GM19238 (cell line): Measurements from ENCODE around the gene CHKB.
"Not testable (repeated sequence)": the region's sequence is repeated elsewhere in the genome, so short reads cannot be mapped to it uniquely, and the experiment has no call there.

Experiments used
- DNase-seq: peaks from one replicate; pipeline ENCODE4 v3.0.0; 2011; ENCODE audit warnings: low spot score; ENCODE audit not compliant: insufficient read length

CHKB gene

DNA sequence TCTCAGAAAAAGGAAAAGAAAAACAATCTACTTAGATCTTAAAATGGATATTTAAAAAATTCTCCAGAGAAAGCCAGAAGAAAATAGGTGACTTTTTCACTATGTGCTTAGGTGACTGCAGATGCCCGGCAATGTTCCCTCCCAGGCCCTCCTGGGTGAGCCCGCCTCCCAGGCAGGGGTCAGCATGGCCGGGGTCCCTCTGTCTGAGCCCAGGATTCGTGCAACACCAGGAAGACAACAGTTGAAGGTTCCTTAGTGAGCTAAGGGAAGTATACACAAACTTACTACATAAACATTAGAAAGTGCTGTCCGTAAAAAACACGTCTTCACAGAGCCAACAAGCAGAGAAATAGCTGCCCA lies 29.5 kb upstream of the CHKB start:
- no peak for DNase-seq

DNA sequence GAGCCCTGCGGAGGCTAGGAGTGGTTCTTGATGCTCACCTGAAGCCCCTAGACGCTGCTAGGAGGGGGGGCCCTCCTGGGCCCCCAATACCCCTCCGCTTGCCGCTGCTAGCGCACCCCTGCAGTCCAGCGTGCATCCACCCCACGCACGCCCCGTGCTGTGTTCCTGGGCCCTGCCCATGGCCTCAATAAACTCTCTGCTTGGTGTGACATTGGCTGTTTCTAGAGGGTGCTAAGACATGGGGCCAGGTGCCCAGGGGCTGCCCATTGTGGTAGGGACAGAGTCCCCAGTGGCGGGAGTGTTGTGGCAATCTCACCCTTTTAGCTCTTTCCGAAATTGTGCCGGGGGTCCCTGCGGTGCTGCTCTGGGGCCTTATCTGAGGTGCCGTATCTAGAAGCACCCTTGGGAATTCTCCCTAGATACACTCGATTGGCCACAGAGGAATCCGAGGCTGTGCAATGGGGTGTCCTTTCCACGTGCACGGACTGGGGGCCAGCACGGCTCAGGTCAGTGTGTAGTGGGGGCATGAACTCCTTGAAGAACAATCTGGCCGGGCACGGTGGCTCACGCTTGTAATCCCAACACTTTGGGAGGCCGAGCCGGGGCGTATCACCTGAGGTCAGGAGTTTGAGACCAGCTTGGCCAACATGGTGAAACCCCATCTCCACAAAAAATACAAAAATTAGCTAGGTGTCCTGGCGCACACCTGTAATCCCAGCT lies 28.9 kb upstream of the CHKB start:
- DNase-seq: no peak

DNA sequence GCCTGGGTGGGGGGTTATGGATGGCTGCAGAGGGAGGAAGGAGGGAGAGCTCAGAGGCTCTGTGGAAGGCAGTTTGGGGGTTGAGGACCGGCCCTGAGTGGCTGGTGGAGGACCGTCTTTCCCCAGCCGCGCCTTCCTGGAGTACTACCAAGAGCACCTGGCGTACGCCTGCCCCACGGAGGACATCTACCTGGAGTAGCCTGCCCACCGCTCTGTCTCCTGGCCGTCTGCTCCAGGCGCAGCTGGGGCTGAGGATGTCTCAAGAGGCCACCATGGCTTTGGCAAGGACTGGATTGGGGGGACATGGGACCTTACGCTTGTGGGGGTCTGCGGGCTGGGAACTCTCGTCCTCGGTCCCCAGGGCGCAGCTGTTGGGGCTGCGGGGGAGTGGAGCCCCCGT lies 27.9 kb upstream of the CHKB start:
- DNase-seq: no peak

DNA sequence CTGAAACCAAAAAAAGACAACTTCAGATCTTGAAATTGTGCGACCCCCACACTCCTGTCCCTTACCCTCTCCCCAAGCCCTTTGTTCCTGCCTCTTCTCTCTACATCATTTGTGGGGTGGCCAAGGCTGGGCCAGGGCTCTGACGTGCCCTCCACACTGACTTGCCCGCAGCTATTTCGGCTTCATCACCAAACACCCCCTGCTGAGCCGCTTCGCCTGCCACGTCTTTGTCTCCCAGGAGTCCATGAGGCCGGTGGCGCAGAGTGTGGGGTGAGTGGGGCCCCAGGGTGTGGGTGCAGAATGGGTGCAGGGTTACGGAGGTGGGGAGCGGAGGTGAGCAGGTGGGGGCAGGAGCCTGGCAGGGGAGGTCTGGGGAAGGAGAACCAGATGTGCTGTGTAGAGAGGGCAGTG lies 27.4 kb upstream of the CHKB start:
- DNase-seq: no peak

DNA sequence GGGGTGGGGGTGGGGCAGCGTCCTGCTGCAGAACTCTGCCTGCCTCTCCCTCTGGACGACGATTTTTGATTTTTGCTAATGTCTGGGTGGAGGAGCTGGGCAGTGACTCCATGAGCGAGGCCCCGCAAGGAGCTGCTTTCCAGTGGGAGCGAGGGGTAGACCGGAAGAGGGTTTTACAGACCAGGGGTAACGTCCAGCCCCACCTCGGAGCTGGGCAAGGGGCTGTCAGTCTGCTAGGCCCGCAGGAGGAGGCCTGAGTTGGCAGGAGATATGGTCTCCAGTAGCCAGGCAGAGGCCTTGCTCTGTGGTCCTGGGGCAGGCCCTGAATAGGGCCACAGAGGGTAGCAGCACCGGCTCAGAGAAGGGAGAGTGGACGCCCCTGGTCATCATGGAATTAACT lies 26.9 kb upstream of the CHKB start:
- DNase-seq: no peak

DNA sequence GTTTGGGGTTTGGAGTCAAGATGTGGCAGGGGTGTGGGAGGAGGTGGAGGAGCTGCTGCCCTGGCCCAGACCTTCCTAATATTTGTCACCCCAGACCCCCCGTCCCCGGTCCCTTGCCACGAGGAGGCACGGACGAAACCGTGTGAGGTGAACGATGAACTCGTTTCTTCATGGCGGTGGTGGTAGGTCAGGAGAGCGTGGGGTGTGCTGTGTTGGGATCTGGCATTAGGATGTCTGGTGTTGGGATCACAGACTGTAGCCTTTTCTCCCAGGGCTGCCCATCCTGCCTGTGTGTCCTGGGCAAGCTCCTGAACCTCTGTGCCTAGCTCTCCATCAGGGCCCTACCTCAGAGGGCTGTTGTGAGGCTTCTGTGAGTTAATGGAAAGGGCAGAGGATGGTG lies 26.3 kb upstream of the CHKB start:
- no peak for DNase-seq

DNA sequence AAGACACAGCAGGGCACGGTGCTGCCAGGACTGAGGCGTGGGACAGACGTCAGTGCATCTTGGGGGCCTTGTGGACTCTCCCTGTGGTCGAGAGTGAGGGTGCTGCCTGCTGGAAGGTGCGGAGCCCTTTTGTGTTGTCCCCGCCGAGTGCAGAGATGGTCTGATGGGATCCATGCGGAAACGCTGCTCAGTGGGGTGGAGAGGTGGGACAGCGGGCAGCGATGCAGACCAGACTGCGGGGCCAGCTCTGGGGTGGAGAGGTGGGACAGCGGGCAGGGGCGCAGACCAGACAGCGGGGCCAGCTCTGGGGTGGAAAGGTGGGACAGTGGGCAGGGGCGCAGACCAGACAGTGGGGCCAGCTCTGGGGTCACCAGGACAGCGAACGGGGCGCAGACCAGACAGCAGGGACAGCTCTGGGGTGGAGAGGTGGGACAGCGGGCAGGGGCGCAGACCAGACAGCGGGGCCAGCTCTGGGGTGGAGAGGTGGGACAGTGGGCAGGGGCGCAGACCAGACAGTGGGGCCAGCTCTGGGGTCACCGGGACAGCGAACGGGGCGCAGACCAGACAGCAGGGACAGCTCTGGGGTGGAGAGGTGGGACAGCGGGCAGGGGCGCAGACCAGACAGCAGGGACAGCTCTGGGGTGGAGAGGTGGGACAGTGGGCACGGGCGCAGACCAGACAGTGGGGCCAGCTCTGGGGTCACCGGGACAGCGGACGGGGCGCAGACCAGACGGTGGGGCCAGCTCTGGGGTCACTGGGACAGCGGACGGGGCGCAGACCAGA lies 25.6 kb upstream of the CHKB start:
- not testable (repeated sequence) for DNase-seq

DNA sequence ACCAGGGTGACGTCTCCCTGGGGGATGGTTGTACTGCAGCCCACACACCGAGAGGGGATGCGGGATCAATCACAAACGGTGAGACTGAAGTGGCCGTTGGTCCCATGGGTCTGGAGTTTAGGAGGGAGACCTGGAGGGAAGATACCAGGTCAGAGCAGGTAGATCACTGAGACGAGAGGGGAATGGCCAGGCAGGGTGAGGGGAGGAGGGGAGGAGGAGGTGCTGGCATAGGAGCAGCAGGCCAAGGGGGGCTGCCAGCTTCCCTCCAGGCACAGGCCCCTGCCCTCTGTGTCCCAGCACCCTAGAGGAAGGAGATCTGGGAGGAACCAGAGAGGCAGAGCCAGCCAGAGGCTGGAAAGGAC lies 25.0 kb upstream of the CHKB start:
- no peak for DNase-seq

DNA sequence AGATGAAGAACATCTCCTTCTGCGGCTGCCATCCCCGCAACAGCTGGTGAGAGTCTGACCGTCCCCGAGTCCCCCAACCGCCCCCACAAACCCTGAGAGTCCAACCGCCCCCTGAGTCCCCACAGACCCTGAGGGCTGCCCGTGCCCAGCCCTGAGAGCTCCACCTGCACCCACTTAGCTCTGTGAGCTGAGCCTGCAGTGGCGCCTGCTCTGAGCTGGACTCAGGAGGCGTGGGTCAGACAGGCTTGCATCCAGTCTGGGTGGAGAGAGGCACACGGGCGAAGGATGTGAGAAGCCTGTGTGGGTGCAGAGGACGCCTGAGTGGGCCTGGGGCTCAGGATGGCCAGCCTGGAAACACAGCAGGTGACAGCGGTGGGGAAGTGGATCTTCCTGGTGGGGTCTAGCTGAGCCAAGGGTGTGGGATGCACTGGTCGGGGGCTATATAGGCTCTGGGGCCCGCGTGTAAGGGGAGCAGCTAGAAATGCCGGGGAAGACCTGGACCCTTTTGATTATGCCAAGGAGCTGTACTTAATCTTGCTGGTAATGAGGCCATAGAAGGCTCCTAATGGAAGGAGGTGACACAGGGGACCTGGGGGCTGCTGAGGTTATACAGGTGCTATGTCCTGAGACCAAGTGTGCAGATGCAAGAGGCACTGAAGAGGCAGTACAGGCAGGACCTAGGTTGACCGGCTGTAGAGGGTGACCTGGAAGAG lies 24.5 kb upstream of the CHKB start:
- DNase-seq: no peak

DNA sequence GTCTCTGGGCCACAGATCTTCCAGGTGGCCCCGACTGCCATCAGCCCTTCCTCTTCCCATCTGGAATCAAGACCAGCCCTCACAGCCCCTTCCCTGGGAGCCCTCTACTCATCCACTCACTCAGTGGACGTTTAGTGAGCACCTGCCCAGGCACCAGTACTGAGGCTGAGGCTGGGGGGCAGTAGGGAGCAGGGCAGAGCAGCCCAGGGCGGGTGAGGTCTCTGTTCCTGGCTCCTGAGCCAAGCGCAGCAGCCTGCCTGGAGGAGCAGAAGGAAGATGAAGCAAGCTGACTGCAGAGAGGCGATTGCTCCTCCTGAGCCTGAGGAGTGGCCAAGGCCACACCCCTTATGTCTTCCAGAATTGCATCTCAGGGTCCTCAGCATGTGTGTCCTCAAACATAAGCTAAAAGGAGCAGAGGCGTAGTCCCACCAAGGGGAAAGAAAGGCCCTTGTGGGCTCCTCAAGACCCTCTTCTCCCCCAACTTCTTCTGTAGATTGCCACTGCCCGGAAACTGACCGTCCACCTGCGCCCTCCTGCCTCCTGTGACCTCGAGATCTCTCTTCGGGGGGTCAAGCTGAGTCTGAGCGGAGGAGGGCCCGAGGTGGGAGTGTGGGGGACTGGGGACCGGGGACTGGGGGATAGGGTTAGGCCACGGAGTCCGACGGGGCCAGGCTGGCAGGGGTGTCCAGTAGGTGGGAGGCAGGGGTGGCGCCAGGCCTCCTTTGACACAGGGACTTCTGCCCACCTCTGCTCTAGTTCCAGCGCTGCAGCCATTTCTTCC lies 23.7 kb upstream of the CHKB start:
- no peak for DNase-seq

DNA sequence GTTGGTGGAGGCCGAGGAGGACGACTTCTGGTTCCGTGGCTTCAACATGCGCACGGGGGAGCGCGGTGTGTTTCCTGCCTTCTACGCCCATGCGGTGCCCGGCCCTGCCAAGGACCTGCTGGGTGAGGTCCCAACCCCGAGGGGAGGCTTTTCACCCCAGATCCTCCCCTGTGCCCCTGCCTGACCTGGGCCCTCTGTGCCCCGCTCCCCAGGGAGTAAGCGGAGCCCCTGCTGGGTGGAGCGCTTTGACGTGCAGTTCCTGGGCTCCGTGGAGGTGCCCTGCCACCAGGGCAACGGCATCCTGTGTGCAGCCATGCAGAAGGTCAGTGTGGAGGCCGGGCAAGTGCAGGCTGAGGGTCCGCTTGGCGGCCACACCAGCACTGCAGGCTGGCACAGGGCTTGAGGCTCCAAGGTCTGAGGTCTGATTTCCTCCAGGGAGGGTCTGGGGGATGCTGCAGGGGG lies 23.0 kb upstream of the CHKB start:
- DNase-seq: no peak

DNA sequence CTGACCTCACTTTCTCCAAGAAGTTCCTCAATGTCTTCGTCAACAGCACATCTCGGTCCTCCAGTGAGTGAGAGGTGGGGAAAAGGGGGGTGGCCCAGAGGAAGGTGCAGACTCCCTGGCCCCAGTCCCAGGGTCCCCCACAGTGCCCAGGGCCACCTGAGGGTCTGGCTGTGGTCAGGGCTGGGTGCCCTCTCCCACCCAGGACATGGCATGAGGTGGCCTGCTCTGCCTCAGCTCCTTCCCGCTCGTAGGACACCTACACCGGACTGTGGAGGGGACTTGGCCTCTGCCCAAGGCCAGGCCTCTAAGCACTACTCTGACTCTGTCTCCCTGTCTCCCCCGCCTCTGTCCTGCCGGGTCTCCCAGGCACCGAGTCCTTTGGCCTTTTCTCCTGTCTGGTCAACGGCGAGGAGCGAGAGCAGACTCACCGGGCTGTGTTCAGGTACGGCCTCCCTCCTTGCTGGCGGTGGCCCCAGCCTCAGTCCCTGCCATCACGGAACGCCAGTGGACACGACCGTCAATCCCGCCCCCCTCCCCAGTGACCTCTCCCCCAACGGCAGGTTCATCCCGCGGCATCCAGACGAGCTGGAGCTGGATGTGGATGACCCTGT lies 22.5 kb upstream of the CHKB start:
- DNase-seq: no peak

DNA sequence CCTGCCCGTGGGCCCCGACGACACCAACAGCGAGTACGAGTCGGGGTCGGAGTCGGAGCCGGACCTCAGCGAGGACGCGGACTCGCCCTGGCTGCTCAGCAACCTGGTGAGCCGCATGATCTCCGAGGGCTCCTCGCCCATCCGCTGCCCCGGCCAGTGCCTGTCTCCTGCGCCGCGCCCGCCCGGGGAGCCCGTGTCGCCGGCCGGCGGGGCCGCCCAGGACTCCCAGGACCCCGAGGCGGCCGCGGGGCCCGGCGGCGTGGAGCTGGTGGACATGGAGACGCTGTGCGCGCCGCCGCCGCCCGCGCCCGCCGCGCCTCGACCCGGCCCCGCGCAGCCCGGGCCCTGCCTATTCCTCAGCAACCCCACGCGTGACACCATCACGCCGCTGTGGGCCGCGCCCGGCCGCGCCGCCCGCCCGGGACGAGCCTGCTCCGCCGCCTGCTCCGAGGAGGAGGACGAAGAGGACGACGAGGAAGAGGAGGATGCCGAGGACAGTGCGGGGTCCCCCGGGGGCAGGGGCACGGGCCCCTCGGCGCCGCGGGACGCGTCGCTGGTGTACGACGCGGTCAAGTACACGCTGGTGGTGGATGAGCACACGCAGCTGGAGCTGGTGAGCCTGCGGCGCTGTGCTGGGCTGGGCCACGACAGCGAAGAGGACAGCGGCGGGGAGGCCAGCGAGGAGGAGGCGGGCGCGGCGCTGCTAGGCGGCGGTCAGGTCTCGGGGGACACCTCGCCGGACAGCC lies 21.8 kb upstream of the CHKB start:
- DNase-seq: no peak

DNA sequence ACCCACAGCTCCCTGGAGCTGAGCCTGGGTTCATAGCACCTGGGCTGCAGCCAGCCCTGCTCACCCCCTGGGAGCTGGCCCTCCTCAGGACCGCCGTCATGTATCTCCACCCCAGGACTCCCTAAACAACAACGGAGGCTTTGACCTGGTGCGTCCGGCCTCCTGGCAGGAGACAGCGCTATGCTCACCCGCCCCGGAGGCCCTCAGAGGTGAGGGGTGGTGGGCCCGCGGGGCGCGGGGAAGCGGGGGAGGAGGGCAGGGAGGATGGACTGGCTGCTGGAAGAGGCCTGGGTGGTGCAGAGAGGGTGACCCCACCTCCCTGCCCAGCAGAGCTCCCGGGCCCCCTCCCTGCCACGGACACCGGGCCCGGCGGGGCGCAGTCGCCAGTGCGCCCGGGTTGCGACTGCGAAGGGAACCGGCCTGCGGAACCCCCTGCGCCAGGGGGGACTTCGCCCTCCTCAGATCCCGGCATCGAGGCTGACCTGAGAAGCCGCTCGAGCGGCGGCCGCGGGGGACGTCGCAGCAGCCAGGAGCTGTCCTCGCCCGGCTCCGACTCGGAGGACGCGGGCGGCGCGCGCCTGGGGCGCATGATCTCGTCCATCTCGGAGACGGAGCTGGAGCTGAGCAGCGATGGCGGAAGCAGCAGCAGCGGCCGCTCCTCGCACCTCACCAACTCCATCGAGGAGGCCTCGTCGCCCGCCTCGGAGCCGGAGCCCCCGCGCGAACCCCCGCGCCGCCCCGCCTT lies 21.0 kb upstream of the CHKB start:
- no peak for DNase-seq

DNA sequence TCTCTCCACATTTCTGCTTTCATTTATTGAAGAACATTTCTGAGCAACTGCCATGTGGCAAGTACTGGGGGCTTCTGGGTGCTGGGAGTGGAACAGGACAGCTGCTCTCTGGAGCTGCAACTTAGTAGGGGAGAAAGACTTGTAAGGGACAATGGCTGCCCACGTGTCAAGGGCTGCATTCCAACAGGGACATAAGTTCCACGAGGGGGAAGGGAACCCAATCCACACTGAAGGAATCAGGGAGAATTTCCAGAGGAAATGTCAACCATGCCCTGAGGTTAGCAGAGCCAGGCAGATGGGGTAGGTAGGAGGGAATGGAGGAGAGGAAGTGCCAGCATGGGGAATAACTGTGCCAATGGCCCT lies 19.7 kb upstream of the CHKB start:
- DNase-seq: no peak

DNA sequence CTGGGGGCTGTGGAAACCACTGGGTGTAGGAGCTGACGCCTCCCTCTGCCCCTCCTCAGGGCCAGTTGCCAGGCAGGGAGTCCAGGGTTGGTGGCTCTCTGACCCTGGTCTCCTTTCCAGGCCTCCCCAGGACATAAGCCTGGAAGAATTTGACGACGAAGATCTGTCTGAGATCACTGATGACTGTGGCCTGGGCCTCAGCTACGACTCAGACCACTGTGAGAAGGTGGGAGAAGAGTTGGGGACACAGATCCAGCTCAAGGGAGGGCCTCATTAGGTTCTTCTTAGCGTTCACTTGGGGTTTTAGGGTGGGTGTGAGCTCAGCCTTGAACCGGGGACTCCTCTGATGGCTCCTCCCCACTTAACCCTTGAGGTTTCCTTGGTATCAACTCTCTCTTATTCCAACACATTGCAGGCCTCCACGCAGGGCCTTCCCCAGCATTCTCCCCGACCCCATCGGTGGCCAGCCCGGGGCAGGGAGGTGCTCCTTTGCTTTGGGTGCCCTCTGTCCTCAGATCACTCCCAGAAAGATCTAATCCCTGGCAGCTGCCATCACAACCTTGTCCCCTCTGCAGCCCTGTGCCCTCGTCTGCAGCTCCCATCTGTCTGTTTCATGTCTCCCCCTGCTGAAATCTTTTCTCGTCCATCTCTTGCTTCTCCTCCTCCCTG lies 19.2 kb upstream of the CHKB start:
- DNase-seq: no peak

DNA sequence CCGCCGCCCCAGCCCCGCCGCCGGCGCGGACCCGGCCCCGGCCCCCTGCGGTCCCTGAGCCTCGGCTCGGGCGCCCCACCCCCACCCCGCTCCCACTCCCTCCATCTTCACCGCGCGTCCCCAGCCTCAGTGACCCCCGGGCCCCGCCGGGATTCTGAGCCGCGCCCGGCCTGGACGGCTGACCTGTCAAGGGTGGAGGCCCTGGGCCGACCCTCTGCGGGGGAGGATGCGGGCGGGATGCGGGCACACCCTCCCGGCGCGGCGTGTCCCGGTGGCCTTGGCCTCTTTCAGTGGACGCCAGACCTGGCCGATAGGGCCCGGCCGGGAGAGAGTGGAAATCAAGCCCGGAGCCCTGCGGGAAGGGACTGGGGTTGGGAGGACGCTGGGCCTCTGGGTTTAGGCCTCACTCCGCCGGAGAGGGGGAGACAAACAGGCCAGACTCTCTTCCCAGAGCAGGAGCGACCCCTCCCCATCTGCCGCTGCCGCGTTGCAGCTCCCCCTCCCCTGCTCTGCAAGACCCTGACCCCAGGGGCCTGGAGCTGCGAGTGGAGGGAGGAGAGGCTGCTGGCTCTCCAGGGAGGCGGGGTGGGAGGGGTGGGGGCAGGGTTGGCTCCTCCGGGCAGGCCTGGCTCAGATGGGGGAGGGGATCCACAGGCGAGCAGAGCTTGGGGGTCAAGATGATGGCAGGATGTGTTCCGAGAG lies 18.5 kb upstream of the CHKB start:
- no peak for DNase-seq

DNA sequence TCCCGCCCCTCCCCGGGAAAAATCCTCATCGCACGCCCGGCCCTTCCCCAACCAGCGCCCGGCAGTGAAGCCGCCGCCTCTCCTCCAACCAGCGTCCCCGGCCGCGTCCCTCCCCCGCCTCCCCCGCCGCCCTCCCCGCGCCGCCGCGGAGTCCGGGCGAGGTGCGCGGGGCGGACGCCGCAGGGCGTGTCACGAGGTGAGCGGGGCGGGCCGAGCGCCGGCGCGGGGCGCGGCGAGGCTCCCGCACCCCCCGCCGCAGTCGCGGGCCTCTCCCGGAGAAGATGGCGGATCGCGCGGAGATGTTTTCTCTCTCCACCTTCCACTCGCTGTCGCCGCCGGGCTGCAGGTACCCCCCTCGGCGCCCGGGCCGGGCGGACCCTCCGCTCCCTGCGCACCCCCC lies 17.9 kb upstream of the CHKB start, which contains the start of gene MAPK8IP2:
TSS of gene MAPK8IP2 (plus strand) at position 256 of the 400 bp plus-strand sequence. CDS start at position 282, 26 bp downstream.
- no peak for DNase-seq
